HEK293 (cell line): ENCODE measurements around the gene ABCF1.

Source experiments
- GLIS2 ChIP-seq: fragments of 450-650 bp; formaldehyde crosslinking; IDR thresholded peaks from 2 replicates; pipeline ENCODE4 v1.5.1; 2016; ENCODE audit warnings: missing biosample characterization, missing genetic modification characterization
- YY1 ChIP-seq: fragments of 450-650 bp; formaldehyde crosslinking; IDR thresholded peaks from 2 replicates; pipeline ENCODE4 v1.5.1; 2018; ENCODE audit warnings: missing biosample characterization, missing genetic modification characterization
- ZNF112 ChIP-seq: fragments of 450-650 bp; formaldehyde crosslinking; IDR thresholded peaks from 2 replicates; pipeline ENCODE4 v1.5.0; 2017; ENCODE audit warnings: missing biosample characterization, missing genetic modification characterization
- ZNF423 ChIP-seq: fragments of 450-650 bp; formaldehyde crosslinking; IDR thresholded peaks from 2 replicates; pipeline ENCODE4 v1.5.1; 2016; ENCODE audit warnings: missing biosample characterization, missing genetic modification characterization
- TF ChIP-seq, protein P1 (sequence below): fragments of 450-650 bp; formaldehyde crosslinking; IDR thresholded peaks from 2 replicates; pipeline ENCODE4 v1.5.1; 2017; ENCODE audit warnings: missing biosample characterization, missing genetic modification characterization

DNA sequence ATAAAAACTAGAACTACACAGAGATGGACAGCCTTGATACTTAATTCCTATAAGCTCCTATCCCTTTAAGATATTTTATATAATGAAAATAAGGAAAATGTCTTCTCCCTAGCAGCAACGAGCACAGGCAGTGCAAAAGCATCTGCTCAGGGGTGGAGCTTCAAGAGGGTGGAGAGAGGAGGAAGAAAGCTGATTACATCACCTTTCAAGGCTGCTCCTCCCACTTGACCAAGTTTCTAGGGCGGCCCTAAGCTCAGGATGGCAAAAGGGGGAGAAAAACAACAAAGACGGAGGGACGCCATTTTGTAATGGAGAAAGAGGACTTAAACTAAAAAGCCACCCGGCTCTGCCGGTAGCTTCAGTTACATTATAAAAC lies 43.6 kb downstream of the ABCF1 start:
- TF ChIP-seq ZNF423 (tag by site-specific recombination) (no peak), YY1 (peak; percentile 82), ZNF112 (tag by site-specific recombination) (no peak), GLIS2 (no peak)
- TF ChIP-seq, protein P1, sequence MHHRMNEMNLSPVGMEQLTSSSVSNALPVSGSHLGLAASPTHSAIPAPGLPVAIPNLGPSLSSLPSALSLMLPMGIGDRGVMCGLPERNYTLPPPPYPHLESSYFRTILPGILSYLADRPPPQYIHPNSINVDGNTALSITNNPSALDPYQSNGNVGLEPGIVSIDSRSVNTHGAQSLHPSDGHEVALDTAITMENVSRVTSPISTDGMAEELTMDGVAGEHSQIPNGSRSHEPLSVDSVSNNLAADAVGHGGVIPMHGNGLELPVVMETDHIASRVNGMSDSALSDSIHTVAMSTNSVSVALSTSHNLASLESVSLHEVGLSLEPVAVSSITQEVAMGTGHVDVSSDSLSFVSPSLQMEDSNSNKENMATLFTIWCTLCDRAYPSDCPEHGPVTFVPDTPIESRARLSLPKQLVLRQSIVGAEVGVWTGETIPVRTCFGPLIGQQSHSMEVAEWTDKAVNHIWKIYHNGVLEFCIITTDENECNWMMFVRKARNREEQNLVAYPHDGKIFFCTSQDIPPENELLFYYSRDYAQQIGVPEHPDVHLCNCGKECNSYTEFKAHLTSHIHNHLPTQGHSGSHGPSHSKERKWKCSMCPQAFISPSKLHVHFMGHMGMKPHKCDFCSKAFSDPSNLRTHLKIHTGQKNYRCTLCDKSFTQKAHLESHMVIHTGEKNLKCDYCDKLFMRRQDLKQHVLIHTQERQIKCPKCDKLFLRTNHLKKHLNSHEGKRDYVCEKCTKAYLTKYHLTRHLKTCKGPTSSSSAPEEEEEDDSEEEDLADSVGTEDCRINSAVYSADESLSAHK = no peak
